ENCODE measurements around the gene EIF4EBP2. TPM values are rescaled to one million over a fixed set of nuclear protein-coding genes. Genes with fewer than 3 reads are reported as not detected.

The EIF4EBP2 gene
- polyA plus RNA-seq, 1 donor (not counting 4 experiments of a cell fraction or from before 2014, with no cell fraction given), result 18.9 TPM

DNA sequence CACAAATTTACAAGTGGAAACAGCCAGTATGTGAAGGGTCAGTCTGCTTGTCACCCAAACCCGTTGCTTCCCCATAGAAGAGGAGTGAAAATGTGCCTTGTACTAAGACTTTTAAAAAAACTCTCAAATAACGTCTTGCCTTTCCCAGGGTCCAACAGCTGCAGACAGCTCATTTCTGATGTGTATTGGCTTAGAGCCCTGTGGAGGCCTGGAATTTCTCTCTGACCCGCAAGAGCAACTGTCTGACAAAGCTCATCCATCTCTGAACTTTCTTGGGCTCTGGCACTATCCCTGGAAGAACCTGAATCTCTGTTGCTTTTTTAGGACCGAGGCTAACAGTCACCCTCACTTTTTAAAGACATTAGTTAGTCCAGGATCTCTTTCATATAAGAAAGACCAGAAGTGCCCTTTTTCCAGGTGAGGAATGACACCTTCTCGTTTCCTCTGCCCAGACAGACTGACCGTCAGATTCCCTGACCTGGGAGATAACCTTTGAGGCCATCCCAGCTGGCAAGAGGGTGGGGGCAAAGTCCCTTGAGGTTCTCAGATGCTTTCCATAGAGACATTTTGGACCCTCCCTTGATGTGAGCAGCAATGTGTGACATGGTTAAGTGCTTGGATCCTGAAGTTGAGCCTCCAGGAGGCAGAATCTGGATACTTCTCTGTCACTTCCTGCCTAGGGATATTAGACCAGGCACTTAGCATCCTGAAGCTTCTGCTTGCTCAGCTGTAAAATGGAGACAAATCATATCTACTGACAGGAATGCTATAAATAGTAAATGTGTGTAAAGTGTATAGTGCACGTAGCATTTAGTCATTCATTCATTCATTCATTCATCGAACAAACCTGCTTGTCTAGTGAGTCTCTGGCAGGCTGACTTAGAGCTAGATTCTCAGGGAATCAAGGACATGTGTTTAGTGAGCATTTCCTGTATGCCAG, 42.0 kb downstream of the EIF4EBP2 start:
- H3K4me1 ChIP-seq (ENCODE audit: control insufficient read depth, extremely low read depth, insufficient read depth, low read length), result peaks cover 18% of the 10 kb centered on the region
- no peaks in the 10 kb centered on the region for H3K36me3 ChIP-seq (ENCODE audit: control insufficient read depth in 2 of 2, extremely low read depth in 1 of 2, insufficient read depth in 2 of 2, low read length in 2 of 2)
- no peaks in the 10 kb centered on the region for H3K79me2 ChIP-seq (ENCODE audit: control insufficient read depth, insufficient read depth, low read length)
- FAIRE-seq (no peak), DNase-seq (ENCODE audit: low read depth, low spot score) (no peak)
- H3K9me3 ChIP-seq (ENCODE audit: control insufficient read depth, low read depth, low read length), result no peaks in the 10 kb centered on the region
- H3K4me3 ChIP-seq (ENCODE audit: control insufficient read depth in 2 of 3, extremely low read depth in 1 of 3, insufficient read depth in 2 of 3, low read depth in 1 of 3, low read length in 3 of 3), result no peak overlapping the region
- TF ChIP-seq CTCF (optimal IDR thresholded peaks at IDR 0.05 in 1 of 3, IDR thresholded peaks at IDR 0.05 in 1 of 3, conservative IDR thresholded peaks at IDR 0.05 in 1 of 3; ENCODE audit: extremely low read depth in 1 of 3, insufficient read depth in 2 of 3, low read length in 3 of 3) (no peak), EZH2 (IDR thresholded peaks at IDR 0.05; ENCODE audit: low read length) (no peak)
- H3K27ac ChIP-seq (ENCODE audit: control insufficient read depth, insufficient read depth, low read length), result no peak overlapping the region
- no peak overlapping the region for H3K4me2 ChIP-seq (ENCODE audit: control insufficient read depth, extremely low read depth, insufficient read depth, low read depth, low read length)
- H4K20me1 ChIP-seq (ENCODE audit: control insufficient read depth, extremely low read depth, insufficient read depth, low read length), result no peaks in the 10 kb centered on the region
- H2AFZ ChIP-seq (ENCODE audit: control insufficient read depth, low read length), result no peak overlapping the region
- H3K27me3 ChIP-seq (ENCODE audit: control insufficient read depth, extremely low read depth, insufficient read depth, low read length), result peaks cover 14% of the 10 kb centered on the region
- no peak overlapping the region for H3K9ac ChIP-seq (ENCODE audit: control insufficient read depth, extremely low read depth, insufficient read depth, low read length)
- dilution Hi-C loops (cut with MboI; ENCODE audit: extremely low pct_ligation_motif_present, low sequenced_read_pairs), result no loop called here
- no peaks in the 10 kb centered on the region for H3K9me1 ChIP-seq (ENCODE audit: control insufficient read depth, extremely low read depth, insufficient read depth, low read length)

- dilution Hi-C loops (cut with MboI; ENCODE audit: extremely low pct_ligation_motif_present, low sequenced_read_pairs), result no loop called here
- no peaks in the 10 kb centered on the region for H3K4me1 ChIP-seq (ENCODE audit: control insufficient read depth, extremely low read depth, insufficient read depth, low read length)
- H3K9me3 ChIP-seq (ENCODE audit: control insufficient read depth, low read depth, low read length), result no peaks in the 10 kb centered on the region
- FAIRE-seq, result no peak
- no peaks in the 10 kb centered on the region for H3K27me3 ChIP-seq (ENCODE audit: control insufficient read depth, extremely low read depth, insufficient read depth, low read length)
- no peak overlapping the region for H3K4me3 ChIP-seq (ENCODE audit: control insufficient read depth in 2 of 3, extremely low read depth in 1 of 3, insufficient read depth in 2 of 3, low read depth in 1 of 3, low read length in 3 of 3)
- no peak overlapping the region for H3K4me2 ChIP-seq (ENCODE audit: control insufficient read depth, extremely low read depth, insufficient read depth, low read depth, low read length)
- H4K20me1 ChIP-seq (ENCODE audit: control insufficient read depth, extremely low read depth, insufficient read depth, low read length), result no peaks in the 10 kb centered on the region
- no peak overlapping the region for H3K9ac ChIP-seq (ENCODE audit: control insufficient read depth, extremely low read depth, insufficient read depth, low read length)
- no peak for DNase-seq (ENCODE audit: low read depth, low spot score)
- H3K36me3 ChIP-seq (ENCODE audit: control insufficient read depth in 2 of 2, extremely low read depth in 1 of 2, insufficient read depth in 2 of 2, low read length in 2 of 2), result no peaks in the 10 kb centered on the region
- H3K9me1 ChIP-seq (ENCODE audit: control insufficient read depth, extremely low read depth, insufficient read depth, low read length), result no peaks in the 10 kb centered on the region
- no peaks in the 10 kb centered on the region for H3K79me2 ChIP-seq (ENCODE audit: control insufficient read depth, insufficient read depth, low read length)
- H3K27ac ChIP-seq (ENCODE audit: control insufficient read depth, insufficient read depth, low read length), result no peak overlapping the region
- TF ChIP-seq EZH2 (IDR thresholded peaks at IDR 0.05; ENCODE audit: low read length), result no peak
- TF ChIP-seq CTCF (optimal IDR thresholded peaks at IDR 0.05 in 1 of 3, IDR thresholded peaks at IDR 0.05 in 1 of 3, conservative IDR thresholded peaks at IDR 0.05 in 1 of 3; ENCODE audit: extremely low read depth in 1 of 3, insufficient read depth in 2 of 3, low read length in 3 of 3), result no peak
- no peak overlapping the region for H2AFZ ChIP-seq (ENCODE audit: control insufficient read depth, low read length)
Observed at GRCh38 chr10:70448236-70448635, 44.3 kb downstream of the EIF4EBP2 start.
